NOMO-1 treated with DMSO at 0.1 percent for 48 hours (cell line): Measurements from ENCODE around the gene KCNK18.
A peak's percentile ranks its signal among the peaks of the same experiment; 100 is the strongest.

Source experiments
- DNase-seq: peaks from one replicate; lab custom pipeline; 2025; ENCODE audit not compliant: unreplicated experiment; lab: John Stamatoyannopoulos, UW

Gene KCNK18

GRCh38 chr10:117197189-117197588, at the start of gene KCNK18:
KCNK18 (plus strand) TSS chr10:117197489; CDS start chr10:117197489, 0 bp downstream.
- DNase-seq: no peak

- DNase-seq: no peak
Observed at GRCh38 chr10:117148284-117148683, 49.0 kb upstream of the KCNK18 start.

GRCh38 chr10:117152668-117153067, 44.6 kb upstream of the KCNK18 start:
- DNase-seq: no peak

GRCh38 chr10:117158297-117158696, 39.0 kb upstream of the KCNK18 start:
- no peak for DNase-seq

GRCh38 chr10:117159390-117159789, 37.9 kb upstream of the KCNK18 start:
- DNase-seq: no peak

GRCh38 chr10:117160567-117160966, 36.7 kb upstream of the KCNK18 start:
- DNase-seq: no peak

- DNase-seq: no peak
Observed at GRCh38 chr10:117161386-117162033, 35.8 kb upstream of the KCNK18 start.

- DNase-seq: no peak
Observed at GRCh38 chr10:117162093-117163060, 34.9 kb upstream of the KCNK18 start.

GRCh38 chr10:117163061-117163953, 34.0 kb upstream of the KCNK18 start:
- DNase-seq: no peak

GRCh38 chr10:117163954-117164548, 33.2 kb upstream of the KCNK18 start:
- no peak for DNase-seq

GRCh38 chr10:117164592-117165537, 32.4 kb upstream of the KCNK18 start:
- no peak for DNase-seq

- DNase-seq: peak; percentile 42
Observed at GRCh38 chr10:117165538-117166417, 31.5 kb upstream of the KCNK18 start.

- DNase-seq: no peak
Observed at GRCh38 chr10:117166418-117167345, 30.6 kb upstream of the KCNK18 start.

GRCh38 chr10:117167346-117167788, 29.9 kb upstream of the KCNK18 start:
- DNase-seq: no peak

- DNase-seq: peak; percentile 11
Observed at GRCh38 chr10:117167789-117168674, 29.3 kb upstream of the KCNK18 start.

- DNase-seq: no peak
Observed at GRCh38 chr10:117168729-117169128, 28.6 kb upstream of the KCNK18 start.
